PC-3 (cell line): Measurements from ENCODE around the gene PRPF4. TPM values are rescaled to one million over a fixed set of nuclear protein-coding genes. Genes with fewer than 3 reads are reported as not detected.

Experiments used
- ATAC-seq: fragments of 200-7000 bp; cut with Tn5 transposase; 2 replicates; pipeline ENCODE4 v1.9.1; 2020; ENCODE audit warnings: mild to moderate bottlenecking, moderate library complexity
- BruUV-seq: library from RNA; stranded (reverse); fragments of 400-500 nt; replicated peaks from 2 replicates; lab custom pipeline; 2021; lab: Mats Ljungman, UMichigan
- CTCF ChIA-PET: fragments of 300-600 bp; sonication (Branson Sonifier 250); formaldehyde crosslinking; loops from one replicate; lab custom pipeline; 2022; ENCODE audit warnings: antibody characterized with exemption; lab: Charles Lee
- POLR2A ChIA-PET: fragments of 300-600 bp; sonication (Branson Sonifier 250); formaldehyde crosslinking; loops from one replicate; lab custom pipeline; 2022; ENCODE audit warnings: antibody characterized with exemption; ENCODE audit not compliant: unreplicated experiment; lab: Charles Lee
- DNase-seq: peaks from one replicate; pipeline ENCODE4 v3.0.0-alpha.2; 2015
- H2AFZ ChIP-seq: fragments of 300-600 bp; sonication (generic); 2 replicates; pipeline ENCODE4 v1.6.0; 2016; ENCODE audit warnings: antibody characterized with exemption, low read length
- H3F3A ChIP-seq: fragments of 300-600 bp; sonication (generic); one replicate; pipeline ENCODE4 v1.6.0; 2017; ENCODE audit warnings: antibody characterized with exemption, low read length, control low read depth, mild to moderate bottlenecking; ENCODE audit not compliant: unreplicated experiment
- H3K27ac ChIP-seq: fragments of 300-600 bp; sonication (generic); 2 replicates; pipeline ENCODE4 v1.5.1; 2016; ENCODE audit warnings: mild to moderate bottlenecking, low read length
- H3K27me3 ChIP-seq: fragments of 300-600 bp; sonication (generic); 2 replicates; pipeline ENCODE4 v1.6.1; 2016; ENCODE audit warnings: low read length, mixed read lengths
- H3K36me3 ChIP-seq: fragments of 300-600 bp; sonication (generic); 2 replicates; pipeline ENCODE4 v1.6.1; 2016; ENCODE audit warnings: low read depth, mixed run types, low read length, mixed read lengths
- H3K4me1 ChIP-seq: fragments of 300-600 bp; sonication (generic); 2 replicates; pipeline ENCODE4 v1.5.1; 2016; ENCODE audit warnings: low read length; ENCODE audit not compliant: insufficient read depth
- H3K4me2 ChIP-seq: fragments of 300-600 bp; sonication (generic); 2 replicates; pipeline ENCODE4 v1.6.0; 2016; ENCODE audit warnings: low read length
- H3K4me3 ChIP-seq: fragments of 300-600 bp; sonication (generic); 2 replicates; pipeline ENCODE4 v1.5.1; 2016; ENCODE audit warnings: mild to moderate bottlenecking, low read length, mixed read lengths
- H3K79me2 ChIP-seq: fragments of 300-600 bp; sonication (generic); 2 replicates; pipeline ENCODE4 v1.6.1; 2017; ENCODE audit warnings: low read length, mixed read lengths
- H3K9ac ChIP-seq: fragments of 300-600 bp; sonication (generic); 2 replicates; pipeline ENCODE4 v1.6.0; 2016; ENCODE audit warnings: mild to moderate bottlenecking, low read length
- H3K9me2 ChIP-seq: fragments of 300-600 bp; sonication (generic); replicated peaks from 2 replicates; pipeline ENCODE4 v1.6.1; 2016; ENCODE audit warnings: mixed run types, low read length, mixed read lengths
- H3K9me3 ChIP-seq: fragments of 300-600 bp; sonication (generic); 2 replicates; pipeline ENCODE4 v1.6.1; 2016; ENCODE audit warnings: low read length, mixed read lengths
- H4K20me1 ChIP-seq: fragments of 300-600 bp; sonication (generic); 2 replicates; pipeline ENCODE4 v1.6.1; 2016; ENCODE audit warnings: low read length, mixed read lengths
- CTCF ChIP-seq: fragments of 300-600 bp; sonication (generic); conservative IDR thresholded peaks from 2 replicates; pipeline ENCODE4 v1.5.1; 2017; ENCODE audit warnings: antibody characterized with exemption, low read depth, mild to moderate bottlenecking, low read length
- EZH2 ChIP-seq: fragments of 300-600 bp; sonication (generic); IDR thresholded peaks from one replicate; pipeline ENCODE4 v1.6.1; 2017; ENCODE audit warnings: antibody characterized with exemption, mild to moderate bottlenecking, low read length; ENCODE audit not compliant: unreplicated experiment
- EZH2phosphoT487 ChIP-seq: fragments of 300-600 bp; sonication (generic); IDR thresholded peaks from 2 replicates; pipeline ENCODE4 v1.6.1; 2018; ENCODE audit warnings: mild to moderate bottlenecking, antibody characterized with exemption, low read length, borderline replicate concordance
- intact Hi-C: fragments of 100-400 bp; cut with micrococcal nuclease; formaldehyde crosslinking; loops from 2 replicates; pipeline ENCODE4 v1.9.0; 2023
- total RNA-seq: library from RNA; depleted of rRNA; stranded (reverse); fragments of >200 nt; gene quantifications from 2 replicates; pipeline ENCODE4 v1.2.3, GENCODE V29; 2014

The PRPF4 gene
- total RNA-seq, 1 experiment from 2014 or later = 32.1 TPM

GRCh38 chr9:113257863-113258262 lies 17.6 kb upstream of the PRPF4 start:
- no peaks in the 10 kb centered on the region for H3K4me1 ChIP-seq
- no peak overlapping the region for H3K27ac ChIP-seq
- H2AFZ ChIP-seq = no peak overlapping the region
- ATAC-seq = no peak
- ChIA-PET CTCF (no interaction called here), POLR2A (no interaction called here)
- DNase-seq = no peak
- no peaks in the 10 kb centered on the region for H3K79me2 ChIP-seq
- no peak overlapping the region for H3K4me3 ChIP-seq
- BruUV-seq = no TSS peak
- H3K9me3 ChIP-seq = no peaks in the 10 kb centered on the region
- no peaks in the 10 kb centered on the region for H3K36me3 ChIP-seq
- no peaks in the 10 kb centered on the region for H4K20me1 ChIP-seq
- TF ChIP-seq CTCF (no peak), EZH2phosphoT487 (no peak), EZH2 (no peak)
- no peak overlapping the region for H3K9ac ChIP-seq
- H3K9me2 ChIP-seq = no peaks in the 10 kb centered on the region
- H3K27me3 ChIP-seq = no peaks in the 10 kb centered on the region
- H3F3A ChIP-seq = no peaks in the 10 kb centered on the region
- intact Hi-C loops = no loop called here
- H3K4me2 ChIP-seq = no peak overlapping the region

GRCh38 chr9:113258282-113258681 lies 17.2 kb upstream of the PRPF4 start:
- H3F3A ChIP-seq = no peaks in the 10 kb centered on the region
- no peaks in the 10 kb centered on the region for H3K36me3 ChIP-seq
- H3K27me3 ChIP-seq = no peaks in the 10 kb centered on the region
- H4K20me1 ChIP-seq = no peaks in the 10 kb centered on the region
- intact Hi-C loops = no loop called here
- ChIA-PET CTCF (interaction anchor here (0.6 kb wide), 1 partner anchor 37 kb away, joined by 6 read pairs; the partner anchor contains the start of genes FKBP15 and SLC31A1), POLR2A (no interaction called here)
- no peak overlapping the region for H3K27ac ChIP-seq
- BruUV-seq = no TSS peak
- H3K4me3 ChIP-seq = no peak overlapping the region
- H3K9me3 ChIP-seq = no peaks in the 10 kb centered on the region
- no peak overlapping the region for H2AFZ ChIP-seq
- TF ChIP-seq EZH2phosphoT487 = no peak
- no peak for TF ChIP-seq CTCF
- no peak for TF ChIP-seq EZH2
- H3K79me2 ChIP-seq = no peaks in the 10 kb centered on the region
- ATAC-seq (no peak), DNase-seq (no peak)
- no peak overlapping the region for H3K4me2 ChIP-seq
- H3K4me1 ChIP-seq = no peaks in the 10 kb centered on the region
- H3K9me2 ChIP-seq = no peaks in the 10 kb centered on the region
- H3K9ac ChIP-seq = no peak overlapping the region

- BruUV-seq = no TSS peak
- no peak for DNase-seq
These were observed 13.4 kb upstream of the PRPF4 start for GRCh38 chr9:113261917-113262671.

More at GRCh38 chr9:113261917-113262671, 13.4 kb upstream of the PRPF4 start:
- Histone ChIP-seq H3K4me2 (no peak overlapping the region), H3K9me2 (no peaks in the 10 kb centered on the region), H3K9me3 (no peaks in the 10 kb centered on the region), H4K20me1 (no peaks in the 10 kb centered on the region), H2AFZ (no peak overlapping the region), H3K4me3 (no peak overlapping the region), H3K79me2 (no peaks in the 10 kb centered on the region), H3K36me3 (no peaks in the 10 kb centered on the region), H3K27ac (no peak overlapping the region), H3F3A (no peaks in the 10 kb centered on the region), H3K9ac (no peak overlapping the region), H3K27me3 (no peaks in the 10 kb centered on the region), H3K4me1 (no peaks in the 10 kb centered on the region)
- no peak for TF ChIP-seq EZH2
- TF ChIP-seq EZH2phosphoT487 = no peak
- no peak for TF ChIP-seq CTCF
- POLR2A ChIA-PET = no interaction called here
- no peak for ATAC-seq
- CTCF ChIA-PET = no interaction called here
- intact Hi-C loops = no loop called here
